Activated CD4-positive, alpha-beta memory T cell treated with anti-CD3 and anti-CD28 coated beads, Interleukin-2, amount 10 ng/mL, durations not matched to agents 7 days and 5 days (primary cell): ENCODE data around the gene CNNM2. TPM values are rescaled to one million over a fixed set of nuclear protein-coding genes. Genes with fewer than 3 reads are reported as not detected.

Source experiments
- CTCF ChIA-PET: fragments of 350-600 bp; sonication (Branson Sonifier 250); formaldehyde crosslinking; loops from one replicate; lab custom pipeline; 2021; ENCODE audit warnings: antibody characterized with exemption, inconsistent platforms; lab: Charles Lee
- POLR2A ChIA-PET: fragments of 350-600 bp; sonication (Branson Sonifier 250); formaldehyde crosslinking; loops from one replicate; lab custom pipeline; 2021; ENCODE audit warnings: antibody characterized with exemption; lab: Charles Lee
- DNase-seq: peaks from one replicate; pipeline ENCODE4 v3.0.0-alpha.2; 2020
- H3K27ac Mint-ChIP-seq: one replicate; pipeline ENCODE4 v1.8.0; 2021; ENCODE audit warnings: mild to moderate bottlenecking, mixed read lengths
- H3K27me3 Mint-ChIP-seq: one replicate; pipeline ENCODE4 v1.8.0; 2021; ENCODE audit warnings: mixed read lengths
- H3K36me3 Mint-ChIP-seq: one replicate; pipeline ENCODE4 v1.8.0; 2021; ENCODE audit warnings: low read depth, mixed read lengths
- H3K4me1 Mint-ChIP-seq: one replicate; pipeline ENCODE4 v1.8.0; 2021; ENCODE audit warnings: mixed read lengths
- H3K4me3 Mint-ChIP-seq: one replicate; pipeline ENCODE4 v1.8.0; 2021; ENCODE audit warnings: mild to moderate bottlenecking, mixed read lengths
- H3K9me3 Mint-ChIP-seq: one replicate; pipeline ENCODE4 v1.8.0; 2021; ENCODE audit warnings: mixed read lengths
- total RNA-seq, 2 experiments: library from RNA; stranded (reverse); gene quantifications; one replicate each; pipeline ENCODE4 v1.2.3, GENCODE V29; 2021

CNNM2 gene
- total RNA-seq, 2 experiments from 2014 or later: 7.9 to 8.4 TPM

DNA sequence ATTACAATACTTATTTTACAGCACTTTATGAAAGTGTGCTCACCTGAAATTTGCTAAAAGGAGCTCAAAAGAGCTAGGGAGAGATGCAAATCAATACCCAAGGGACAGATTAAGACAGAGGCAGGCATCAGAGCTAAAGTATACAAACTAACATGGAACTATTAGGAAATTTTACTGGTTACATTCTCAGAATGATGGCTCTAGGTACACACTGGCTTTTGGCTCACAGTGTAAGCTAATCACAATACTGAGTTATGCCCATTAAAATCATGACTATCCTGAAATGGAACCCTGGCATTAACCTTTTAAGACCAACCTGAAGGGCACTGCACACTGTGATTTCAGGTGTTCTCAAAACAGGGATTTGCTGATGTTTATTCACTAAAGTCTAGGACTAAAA lies 176.9 kb downstream of the CNNM2 start:
- ChIA-PET POLR2A (interaction anchor here (1.1 kb wide), 1 partner anchor 9 kb away, joined by 3 read pairs; no protein-coding TSS in a partner anchor), CTCF (interaction anchor here (0.7 to 0.9 kb wide), 2 partner anchors 9 to 323 kb away, joined by 3 read pairs; no protein-coding TSS in a partner anchor)
- Mint-ChIP-seq H3K9me3 (no peaks in the 10 kb centered on the region), H3K4me3 (no peak overlapping the region), H3K4me1 (no peaks in the 10 kb centered on the region), H3K27ac (no peak overlapping the region), H3K27me3 (no peaks in the 10 kb centered on the region), H3K36me3 (peaks cover 57% of the 10 kb centered on the region)
- no peak for DNase-seq

DNA sequence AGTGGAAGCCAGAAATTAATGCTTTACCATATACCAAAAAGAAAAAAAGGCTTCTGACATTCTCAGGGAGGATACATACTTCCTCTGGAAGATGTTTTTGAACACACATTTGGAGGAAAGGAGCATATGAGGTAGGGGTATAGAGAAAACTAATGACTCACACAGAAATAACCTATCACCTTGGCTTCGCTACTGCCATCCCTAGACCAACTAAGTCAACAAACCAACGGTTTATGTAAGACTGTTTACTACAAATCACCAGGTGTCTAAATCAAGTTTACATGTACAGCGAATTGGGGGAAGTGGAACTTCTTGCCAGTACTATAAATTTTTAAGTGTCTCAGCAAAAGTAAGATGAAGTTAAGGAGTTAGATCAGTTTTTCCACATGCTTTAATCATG lies 178.0 kb downstream of the CNNM2 start:
- ChIA-PET CTCF (no interaction called here), POLR2A (no interaction called here)
- no peak for DNase-seq
- H3K4me1 Mint-ChIP-seq: no peaks in the 10 kb centered on the region
- no peaks in the 10 kb centered on the region for H3K27me3 Mint-ChIP-seq
- H3K27ac Mint-ChIP-seq: no peak overlapping the region
- no peak overlapping the region for H3K4me3 Mint-ChIP-seq
- H3K36me3 Mint-ChIP-seq: peaks cover 55% of the 10 kb centered on the region
- H3K9me3 Mint-ChIP-seq: no peaks in the 10 kb centered on the region

- DNase-seq: no peak
- no peaks in the 10 kb centered on the region for H3K9me3 Mint-ChIP-seq
- no peak overlapping the region for H3K4me3 Mint-ChIP-seq
- H3K36me3 Mint-ChIP-seq: peaks cover 42% of the 10 kb centered on the region
- H3K27ac Mint-ChIP-seq: no peak overlapping the region
- H3K27me3 Mint-ChIP-seq: no peaks in the 10 kb centered on the region
- H3K4me1 Mint-ChIP-seq: no peaks in the 10 kb centered on the region
- CTCF ChIA-PET: interaction anchor here (1.0 to 2.5 kb wide), 3 partner anchors 10 to 146 kb away, joined by 3 to 8 read pairs (median 3); no protein-coding TSS in a partner anchor
- POLR2A ChIA-PET: interaction anchor here (1.6 kb wide), 1 partner anchor 94 kb away, joined by 4 read pairs; no protein-coding TSS in a partner anchor
Observed at GRCh38 chr10:103098240-103098639, 180.1 kb downstream of the CNNM2 start.

DNA sequence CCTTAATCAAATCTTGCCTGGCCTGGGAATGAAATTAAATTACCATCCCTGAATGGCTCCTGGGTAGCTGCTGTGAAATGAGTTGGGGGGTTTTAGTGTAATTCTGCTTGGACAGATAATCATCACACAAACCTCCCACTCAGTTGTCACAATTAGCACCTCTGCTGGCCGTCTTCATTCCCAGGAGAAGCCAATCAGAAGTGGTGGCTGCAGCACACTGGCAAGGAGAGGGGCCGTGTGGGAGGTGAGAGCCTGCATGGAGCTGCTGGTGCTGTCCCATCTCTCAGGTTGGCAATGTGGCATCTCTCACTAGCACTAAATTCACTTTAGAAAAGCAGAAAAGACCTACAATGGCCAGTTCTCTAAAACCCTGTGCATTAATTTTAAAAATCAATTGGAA lies 182.5 kb downstream of the CNNM2 start:
- no peak for DNase-seq
- H3K27me3 Mint-ChIP-seq: no peaks in the 10 kb centered on the region
- no peak overlapping the region for H3K27ac Mint-ChIP-seq
- no peaks in the 10 kb centered on the region for H3K9me3 Mint-ChIP-seq
- POLR2A ChIA-PET: no interaction called here
- peaks cover 35% of the 10 kb centered on the region for H3K36me3 Mint-ChIP-seq
- no peak overlapping the region for H3K4me3 Mint-ChIP-seq
- H3K4me1 Mint-ChIP-seq: no peaks in the 10 kb centered on the region
- CTCF ChIA-PET: interaction anchor here (0.7 to 1.1 kb wide), 2 partner anchors 144 to 183 kb away, joined by 3 read pairs; no protein-coding TSS in a partner anchor

DNA sequence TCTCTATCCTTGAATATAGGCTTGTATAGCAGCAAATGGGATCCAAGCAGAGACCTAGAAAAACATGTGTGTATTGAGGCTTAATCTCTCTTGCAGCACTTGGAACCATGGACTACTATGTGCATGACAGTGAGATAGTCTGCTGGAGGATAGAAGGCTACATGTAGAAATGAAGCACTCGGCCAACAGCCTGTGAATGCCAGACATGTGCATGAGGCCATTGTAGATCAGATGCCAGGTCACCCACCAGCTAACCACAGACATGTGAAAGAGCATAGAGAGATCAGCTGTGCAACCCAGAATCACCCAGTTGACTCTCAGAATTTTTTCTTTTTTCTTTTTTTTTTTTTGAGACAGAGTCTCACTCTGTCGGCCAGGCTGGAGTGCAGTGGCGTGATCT lies 184.1 kb downstream of the CNNM2 start:
- DNase-seq: no peak
- H3K4me1 Mint-ChIP-seq: no peaks in the 10 kb centered on the region
- H3K4me3 Mint-ChIP-seq: no peak overlapping the region
- ChIA-PET CTCF (no interaction called here), POLR2A (no interaction called here)
- peaks cover 30% of the 10 kb centered on the region for H3K36me3 Mint-ChIP-seq
- no peaks in the 10 kb centered on the region for H3K27me3 Mint-ChIP-seq
- no peak overlapping the region for H3K27ac Mint-ChIP-seq
- H3K9me3 Mint-ChIP-seq: no peaks in the 10 kb centered on the region

- ChIA-PET POLR2A (interaction anchor here (0.6 kb wide), 1 partner anchor 208 kb away, joined by 3 read pairs; no protein-coding TSS in a partner anchor), CTCF (no interaction called here)
- H3K36me3 Mint-ChIP-seq: peaks cover 23% of the 10 kb centered on the region
- DNase-seq: no peak
- H3K27ac Mint-ChIP-seq: no peak overlapping the region
- no peaks in the 10 kb centered on the region for H3K4me1 Mint-ChIP-seq
- no peak overlapping the region for H3K4me3 Mint-ChIP-seq
- H3K9me3 Mint-ChIP-seq: no peaks in the 10 kb centered on the region
- no peaks in the 10 kb centered on the region for H3K27me3 Mint-ChIP-seq
Observed at GRCh38 chr10:103103989-103104388, 185.9 kb downstream of the CNNM2 start.

GRCh38 chr10:103104721-103105120 lies 186.6 kb downstream of the CNNM2 start:
- ChIA-PET CTCF (no interaction called here), POLR2A (no interaction called here)
- H3K4me1 Mint-ChIP-seq: no peaks in the 10 kb centered on the region
- no peaks in the 10 kb centered on the region for H3K27me3 Mint-ChIP-seq
- no peak overlapping the region for H3K4me3 Mint-ChIP-seq
- no peak overlapping the region for H3K27ac Mint-ChIP-seq
- H3K36me3 Mint-ChIP-seq: peaks cover 27% of the 10 kb centered on the region
- DNase-seq: no peak
- H3K9me3 Mint-ChIP-seq: no peaks in the 10 kb centered on the region

DNA sequence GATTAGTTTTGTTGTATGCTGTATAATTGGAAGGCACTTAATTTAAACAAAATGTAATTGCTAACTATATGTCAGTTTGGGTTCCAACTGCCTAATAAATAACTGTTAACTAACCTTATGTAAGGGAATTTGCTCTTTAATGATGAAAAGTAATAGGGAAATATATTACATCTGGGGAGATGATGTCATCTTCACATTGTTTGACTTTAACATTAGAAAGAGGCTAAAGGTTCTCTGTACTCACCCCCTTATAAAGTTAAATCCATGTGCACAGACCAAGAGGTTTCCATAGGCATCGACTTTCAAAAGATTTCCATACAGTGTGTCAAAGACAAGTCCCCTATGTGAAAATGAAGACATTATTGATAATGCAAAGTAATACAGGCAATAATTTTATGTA lies 187.4 kb downstream of the CNNM2 start:
- CTCF ChIA-PET: no interaction called here
- H3K4me3 Mint-ChIP-seq: no peak overlapping the region
- H3K27me3 Mint-ChIP-seq: no peaks in the 10 kb centered on the region

DNA sequence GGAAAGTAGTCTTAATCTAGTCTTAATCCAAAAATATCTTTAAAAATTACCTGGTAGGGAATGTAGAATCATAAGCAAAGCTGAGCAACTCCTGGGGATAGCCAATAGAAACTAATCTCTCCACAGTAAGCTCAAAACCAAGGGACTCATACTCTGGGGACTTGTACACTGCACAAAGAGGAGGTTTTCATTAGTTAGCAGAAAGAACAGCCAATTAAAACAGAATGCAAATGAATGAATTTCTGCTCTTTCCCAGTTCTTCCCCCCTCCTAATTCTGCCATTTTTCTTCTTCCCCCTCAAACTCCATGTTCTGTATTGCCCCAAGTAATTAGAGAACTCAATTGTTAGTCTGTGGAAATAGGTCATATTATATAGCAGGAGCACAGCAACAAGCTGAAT lies 188.4 kb downstream of the CNNM2 start:
- Mint-ChIP-seq H3K27ac (no peak overlapping the region), H3K4me3 (no peak overlapping the region), H3K9me3 (no peaks in the 10 kb centered on the region), H3K36me3 (peaks cover 17% of the 10 kb centered on the region), H3K27me3 (no peaks in the 10 kb centered on the region), H3K4me1 (peaks cover 5% of the 10 kb centered on the region)
- POLR2A ChIA-PET: no interaction called here
- no peak for DNase-seq
- CTCF ChIA-PET: no interaction called here

More for the DNA sequence above, 187.4 kb downstream of the CNNM2 start:
- Mint-ChIP-seq H3K36me3 (peaks cover 19% of the 10 kb centered on the region), H3K4me1 (no peaks in the 10 kb centered on the region), H3K27ac (no peak overlapping the region), H3K9me3 (no peaks in the 10 kb centered on the region)
- POLR2A ChIA-PET: no interaction called here
- DNase-seq: no peak

- no peak overlapping the region for H3K27ac Mint-ChIP-seq
- H3K27me3 Mint-ChIP-seq: no peaks in the 10 kb centered on the region
- peaks cover 20% of the 10 kb centered on the region for H3K4me1 Mint-ChIP-seq
- peaks cover 19% of the 10 kb centered on the region for H3K36me3 Mint-ChIP-seq
- no peaks in the 10 kb centered on the region for H3K9me3 Mint-ChIP-seq
- H3K4me3 Mint-ChIP-seq: no peak overlapping the region
- no peak for DNase-seq
- CTCF ChIA-PET: interaction anchor here (3.2 kb wide), 1 partner anchor 134 kb away, joined by 12 read pairs; no protein-coding TSS in a partner anchor
- POLR2A ChIA-PET: no interaction called here
Observed at GRCh38 chr10:103109821-103110220, 191.7 kb downstream of the CNNM2 start.

DNA sequence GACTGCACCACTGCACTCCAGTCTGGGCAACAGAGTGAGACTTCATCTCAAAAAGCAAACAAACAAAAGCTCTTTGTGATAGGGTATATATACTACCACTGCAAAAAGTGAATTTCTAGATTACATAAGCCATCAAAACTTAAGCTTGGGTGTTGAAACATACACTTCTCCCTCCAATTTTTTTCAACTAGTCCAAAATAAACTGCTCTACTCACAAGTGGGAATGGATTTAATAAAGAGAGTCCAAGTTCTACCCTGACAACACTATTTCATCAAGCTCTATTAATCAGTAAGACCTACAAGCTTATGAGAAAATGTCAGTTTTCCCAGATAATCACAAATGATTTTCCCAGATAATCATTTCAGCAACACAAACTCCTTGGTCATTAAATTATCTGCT lies 192.3 kb downstream of the CNNM2 start:
- Mint-ChIP-seq H3K9me3 (no peaks in the 10 kb centered on the region), H3K4me1 (peaks cover 20% of the 10 kb centered on the region), H3K36me3 (peaks cover 19% of the 10 kb centered on the region), H3K27me3 (no peaks in the 10 kb centered on the region), H3K4me3 (no peak overlapping the region), H3K27ac (no peak overlapping the region)
- no peak for DNase-seq
- CTCF ChIA-PET: interaction anchor here (3.2 kb wide), 1 partner anchor 134 kb away, joined by 12 read pairs; no protein-coding TSS in a partner anchor
- POLR2A ChIA-PET: no interaction called here

DNA sequence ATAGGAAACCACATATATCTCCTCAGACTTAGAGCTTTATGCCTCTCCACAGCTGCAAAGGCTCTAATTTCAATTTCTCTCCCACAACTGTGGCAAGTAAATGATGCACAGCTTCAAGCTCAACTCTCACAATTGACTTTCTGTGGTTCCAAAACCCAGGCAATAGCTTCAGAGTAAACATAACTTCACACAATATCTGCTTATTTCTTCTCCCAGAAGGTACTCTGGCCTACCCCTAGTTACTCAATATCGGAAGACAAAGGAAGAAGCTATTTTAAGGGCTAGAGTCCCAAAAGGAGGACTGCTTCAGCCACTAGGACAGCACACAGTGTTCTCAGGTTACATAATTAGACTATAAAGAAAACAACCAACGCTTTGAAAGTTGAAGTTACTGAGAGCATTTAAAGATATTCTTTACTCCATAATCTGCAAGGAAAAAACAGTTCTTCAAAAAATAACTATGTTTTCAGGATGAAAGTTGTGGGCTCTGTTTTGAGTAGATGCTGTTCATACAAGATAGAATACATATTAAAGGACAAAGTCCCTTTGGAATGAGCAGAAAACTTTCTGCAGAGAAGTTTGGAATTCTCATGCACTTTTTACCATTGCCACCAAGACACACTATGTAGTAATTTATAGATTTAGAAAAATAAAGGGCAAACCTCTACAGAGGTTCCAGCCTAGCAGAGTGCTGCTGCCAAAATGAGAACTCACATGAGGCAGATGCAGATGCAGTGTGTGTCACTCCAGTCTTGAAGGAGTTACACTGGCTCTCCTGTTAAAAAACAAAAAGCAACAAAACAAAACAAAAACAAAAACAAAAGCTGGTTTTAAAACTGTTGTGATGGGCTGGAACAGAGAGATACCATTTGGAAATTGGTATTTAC lies 193.2 kb downstream of the CNNM2 start:
- H3K4me3 Mint-ChIP-seq: no peak overlapping the region
- H3K4me1 Mint-ChIP-seq: peaks cover 20% of the 10 kb centered on the region
- DNase-seq: no peak
- ChIA-PET CTCF (interaction anchor here (3.2 kb wide), 1 partner anchor 133 kb away, joined by 12 read pairs; no protein-coding TSS in a partner anchor), POLR2A (interaction anchor here (0.8 kb wide), 1 partner anchor 82 kb away, joined by 4 read pairs; the partner anchor contains the start of gene NT5C2)
- H3K27me3 Mint-ChIP-seq: no peaks in the 10 kb centered on the region
- no peak overlapping the region for H3K27ac Mint-ChIP-seq
- no peaks in the 10 kb centered on the region for H3K9me3 Mint-ChIP-seq
- H3K36me3 Mint-ChIP-seq: peaks cover 19% of the 10 kb centered on the region
